OCI-LY1 (cell line): ENCODE data around the gene LDLR.
"Not testable (repeated sequence)": the region's sequence is repeated elsewhere in the genome, so short reads cannot be mapped to it uniquely, and the experiment has no call there.

ENCODE experiments used
- H2AFZ ChIP-seq: fragments of 200-600 bp; sonication (generic), shearing (Covaris generic); 2 replicates; pipeline ENCODE4 v1.6.0; 2014; ENCODE audit warnings: antibody characterized with exemption, mild to moderate bottlenecking, low read length
- H3F3A ChIP-seq: fragments of 200-600 bp; sonication (generic), shearing (Covaris generic); 2 replicates; pipeline ENCODE4 v1.6.0; 2014; ENCODE audit warnings: mild to moderate bottlenecking, antibody characterized with exemption, low read length, moderate library complexity; ENCODE audit not compliant: insufficient read depth
- H3K27ac ChIP-seq: fragments of 200-600 bp; sonication (generic); 2 replicates; pipeline ENCODE4 v1.5.1; 2014; ENCODE audit warnings: low read length, mixed run types, mild to moderate bottlenecking, low read depth; ENCODE audit not compliant: poor library complexity, severe bottlenecking
- H3K27me3 ChIP-seq: fragments of 200-600 bp; sonication (generic); 2 replicates; pipeline ENCODE4 v1.6.0; 2014; ENCODE audit warnings: antibody characterized with exemption, mild to moderate bottlenecking, low read length, moderate library complexity; ENCODE audit not compliant: insufficient read depth
- H3K36me3 ChIP-seq: fragments of 200-600 bp; sonication (generic); 2 replicates; pipeline ENCODE4 v1.6.1; 2014; ENCODE audit warnings: mild to moderate bottlenecking, antibody characterized with exemption, low read length, moderate library complexity, mixed read lengths; ENCODE audit not compliant: insufficient read depth
- H3K4me1 ChIP-seq: fragments of 200-600 bp; sonication (generic); 2 replicates; pipeline ENCODE4 v1.5.1; 2014; ENCODE audit warnings: mild to moderate bottlenecking, low read length, moderate library complexity; ENCODE audit not compliant: insufficient read depth, severe bottlenecking
- H3K4me2 ChIP-seq: fragments of 200-600 bp; sonication (generic), shearing (Covaris generic); 2 replicates; pipeline ENCODE4 v1.6.1; 2014; ENCODE audit warnings: low read length
- H3K4me3 ChIP-seq: fragments of 200-600 bp; sonication (generic); 2 replicates; pipeline ENCODE4 v1.5.1; 2014; ENCODE audit warnings: low read length, low read depth, mild to moderate bottlenecking, mixed read lengths; ENCODE audit not compliant: poor library complexity, severe bottlenecking
- H3K79me2 ChIP-seq: fragments of 200-600 bp; shearing (Covaris generic); 2 replicates; pipeline ENCODE4 v1.6.1; 2016; ENCODE audit warnings: mixed run types, low read length, mixed read lengths; ENCODE audit not compliant: insufficient read depth
- H3K9ac ChIP-seq: fragments of 200-600 bp; sonication (generic), shearing (Covaris generic); 2 replicates; pipeline ENCODE4 v1.6.1; 2014; ENCODE audit warnings: mild to moderate bottlenecking, low read length, mixed read lengths
- H3K9me2 ChIP-seq: fragments of 200-600 bp; sonication (generic), shearing (Covaris generic); 2 replicates; pipeline ENCODE4 v1.6.1; 2014; ENCODE audit warnings: low read depth, mild to moderate bottlenecking, low read length, mixed read lengths
- H3K9me3 ChIP-seq: fragments of 200-600 bp; shearing (Covaris generic); 2 replicates; pipeline ENCODE4 v1.6.1; 2014; ENCODE audit warnings: low read length, mixed read lengths
- H4K20me1 ChIP-seq: fragments of 200-600 bp; sonication (generic), shearing (Covaris generic); 2 replicates; pipeline ENCODE4 v1.6.0; 2016; ENCODE audit warnings: mild to moderate bottlenecking, low read length; ENCODE audit not compliant: insufficient read depth
- CTCF ChIP-seq: fragments of 200-600 bp; sonication (generic), shearing (Covaris generic); IDR thresholded peaks from 2 replicates; pipeline ENCODE4 v1.5.1; 2017; ENCODE audit warnings: mild to moderate bottlenecking, antibody characterized with exemption, low read length, moderate library complexity, mixed read lengths
- EZH2 ChIP-seq: fragments of 200-600 bp; sonication (generic), shearing (Covaris generic); IDR thresholded peaks from 2 replicates; pipeline ENCODE4 v1.8.0; 2017; ENCODE audit warnings: borderline replicate concordance, mixed run types, mild to moderate bottlenecking, antibody characterized with exemption, low read length, moderate library complexity, mixed read lengths

The LDLR gene

GRCh38 chr19:11154683-11155047 lies 65.4 kb downstream of the LDLR start:
- no peaks in the 10 kb centered on the region for H3K9me2 ChIP-seq
- H3K36me3 ChIP-seq: peaks cover 19% of the 10 kb centered on the region
- no peaks in the 10 kb centered on the region for H3K27me3 ChIP-seq
- H3K4me3 ChIP-seq: peak overlapping the region; percentile 95
- H2AFZ ChIP-seq: no peak overlapping the region
- peak overlapping the region; percentile 60 for H3K27ac ChIP-seq
- H4K20me1 ChIP-seq: no peaks in the 10 kb centered on the region
- peak overlapping the region; percentile 95 for H3K9ac ChIP-seq
- peaks cover 29% of the 10 kb centered on the region for H3K79me2 ChIP-seq
- peak overlapping the region; percentile 84 for H3K4me2 ChIP-seq
- peaks cover 18% of the 10 kb centered on the region for H3K4me1 ChIP-seq
- H3K9me3 ChIP-seq: no peaks in the 10 kb centered on the region
- TF ChIP-seq EZH2 (no peak), CTCF (no peak)
- no peaks in the 10 kb centered on the region for H3F3A ChIP-seq

GRCh38 chr19:11155373-11156120 lies 66.3 kb downstream of the LDLR start, which contains the start of gene SPC24:
SPC24 (minus strand) TSS chr19:11155782; CDS start chr19:11155776, 6 bp downstream.
- no peaks in the 10 kb centered on the region for H4K20me1 ChIP-seq
- peak within 1 kb of the TSS; percentile 95 for H3K4me3 ChIP-seq
- H3K27me3 ChIP-seq: no peaks in the 10 kb centered on the region
- H3F3A ChIP-seq: no peaks in the 10 kb centered on the region
- H3K9ac ChIP-seq: peak within 1 kb of the TSS; percentile 95
- no peaks in the 10 kb centered on the region for H3K9me3 ChIP-seq
- H3K9me2 ChIP-seq: no peaks in the 10 kb centered on the region
- H3K36me3 ChIP-seq: peaks cover 18% of the 10 kb centered on the region
- peaks cover 29% of the 10 kb centered on the region for H3K79me2 ChIP-seq
- 0 out of 2 replicates have a peak within 1 kb of the TSS, but pooled peaks have one; percentile 32 for H2AFZ ChIP-seq
- TF ChIP-seq EZH2 (no peak), CTCF (no peak)
- peaks cover 18% of the 10 kb centered on the region for H3K4me1 ChIP-seq
- peak within 1 kb of the TSS; percentile 84 for H3K4me2 ChIP-seq
- H3K27ac ChIP-seq: peak within 1 kb of the TSS; percentile 60

- Histone ChIP-seq H3K4me3 (no peak overlapping the region), H3K9me2 (no peaks in the 10 kb centered on the region), H3K9me3 (no peaks in the 10 kb centered on the region), H3K4me1 (peaks cover 8% of the 10 kb centered on the region), H3K4me2 (no peak overlapping the region), H3K27me3 (no peaks in the 10 kb centered on the region), H3F3A (no peaks in the 10 kb centered on the region), H3K36me3 (no peaks in the 10 kb centered on the region), H3K79me2 (peaks cover 7% of the 10 kb centered on the region), H3K9ac (no peak overlapping the region), H3K27ac (no peak overlapping the region), H2AFZ (no peak overlapping the region), H4K20me1 (no peaks in the 10 kb centered on the region)
- no peak for TF ChIP-seq CTCF
- TF ChIP-seq EZH2: no peak
Observed at GRCh38 chr19:11159598-11160439, 70.6 kb downstream of the LDLR start.

GRCh38 chr19:11160440-11160768 lies 71.1 kb downstream of the LDLR start:
- H3K9me2 ChIP-seq, H3K4me2 ChIP-seq, H3K4me3 ChIP-seq, H4K20me1 ChIP-seq, H3K9ac ChIP-seq, H3F3A ChIP-seq, H3K27me3 ChIP-seq, H3K27ac ChIP-seq, H3K4me1 ChIP-seq, H3K9me3 ChIP-seq, H3K36me3 ChIP-seq, H3K79me2 ChIP-seq, H2AFZ ChIP-seq: not testable (repeated sequence)
